Stimulated activated CD4-positive, alpha-beta T cell treated with anti-CD3 and anti-CD28 coated beads, Interleukin-4, amount 100 ng/mL, for 1 hour (primary cell): Measurements from ENCODE around the gene RSAD1.

Experiments
- DNase-seq: peaks from one replicate; pipeline ENCODE4 v3.0.0-alpha.2; 2020

Gene RSAD1

GRCh38 chr17:50478391-50479381 is at the start of gene RSAD1:
Gene RSAD1 (plus strand): TSS chr17:50478860. CDS start chr17:50478885, 25 bp downstream.
- peak; percentile 86 for DNase-seq

- DNase-seq, result no peak
Observed at GRCh38 chr17:50429793-50430192, 48.9 kb upstream of the RSAD1 start.

GRCh38 chr17:50430821-50431618 is 47.6 kb upstream of the RSAD1 start:
- DNase-seq, result no peak

DNA sequence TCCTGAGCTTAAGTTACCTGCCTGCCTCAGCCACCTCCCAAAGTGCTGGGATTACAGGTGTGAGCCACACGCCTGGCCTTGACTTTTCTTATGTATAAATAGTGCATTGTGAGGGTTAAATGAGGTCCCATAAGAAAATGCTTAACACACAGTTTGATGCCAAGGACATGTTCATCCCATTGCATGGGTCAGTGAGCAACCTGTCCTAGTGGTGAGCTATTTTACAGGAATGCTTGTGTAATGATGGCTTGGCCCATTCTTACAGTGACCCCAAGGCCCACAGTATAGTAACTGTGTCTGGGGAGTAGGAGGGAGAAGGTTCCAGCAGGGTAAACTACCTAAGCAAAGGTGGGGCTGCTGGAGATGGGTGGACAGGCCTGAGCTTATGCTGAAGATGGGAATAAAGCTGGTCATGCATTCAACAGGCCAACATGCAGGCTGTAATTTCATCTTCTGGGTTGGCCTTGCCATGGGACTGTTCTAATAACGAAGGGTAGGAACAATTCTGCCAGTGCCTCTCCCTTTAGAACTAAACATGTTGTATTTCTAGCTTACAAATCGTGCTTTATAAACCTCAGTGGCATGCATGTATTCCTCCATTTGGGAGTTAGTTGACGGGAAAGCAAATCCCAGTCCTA is 46.4 kb upstream of the RSAD1 start:
- DNase-seq, result no peak

DNA sequence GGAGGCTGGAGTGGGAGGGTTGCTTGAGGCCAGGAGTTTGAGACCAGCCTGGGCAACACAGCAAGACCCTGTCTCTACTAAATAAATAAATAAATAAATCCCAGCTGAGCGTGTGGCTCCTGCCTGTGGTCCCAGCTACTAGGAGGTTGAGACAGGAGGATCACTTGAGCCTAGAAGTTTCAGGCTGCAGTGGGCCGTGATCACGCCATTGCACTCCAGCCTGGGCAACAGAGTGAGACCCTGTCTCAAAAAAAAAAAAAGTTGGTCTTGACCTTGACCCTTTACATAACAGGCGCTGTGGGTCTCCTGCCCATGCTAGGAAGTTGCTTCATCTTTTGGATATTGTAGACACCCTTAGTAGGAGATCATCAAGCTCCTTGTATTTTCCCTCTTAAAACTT is 41.3 kb upstream of the RSAD1 start:
- no peak for DNase-seq

- DNase-seq, result no peak
Observed at GRCh38 chr17:50439008-50439407, 39.7 kb upstream of the RSAD1 start.

GRCh38 chr17:50440172-50440837 is 38.4 kb upstream of the RSAD1 start:
- DNase-seq, result no peak

DNA sequence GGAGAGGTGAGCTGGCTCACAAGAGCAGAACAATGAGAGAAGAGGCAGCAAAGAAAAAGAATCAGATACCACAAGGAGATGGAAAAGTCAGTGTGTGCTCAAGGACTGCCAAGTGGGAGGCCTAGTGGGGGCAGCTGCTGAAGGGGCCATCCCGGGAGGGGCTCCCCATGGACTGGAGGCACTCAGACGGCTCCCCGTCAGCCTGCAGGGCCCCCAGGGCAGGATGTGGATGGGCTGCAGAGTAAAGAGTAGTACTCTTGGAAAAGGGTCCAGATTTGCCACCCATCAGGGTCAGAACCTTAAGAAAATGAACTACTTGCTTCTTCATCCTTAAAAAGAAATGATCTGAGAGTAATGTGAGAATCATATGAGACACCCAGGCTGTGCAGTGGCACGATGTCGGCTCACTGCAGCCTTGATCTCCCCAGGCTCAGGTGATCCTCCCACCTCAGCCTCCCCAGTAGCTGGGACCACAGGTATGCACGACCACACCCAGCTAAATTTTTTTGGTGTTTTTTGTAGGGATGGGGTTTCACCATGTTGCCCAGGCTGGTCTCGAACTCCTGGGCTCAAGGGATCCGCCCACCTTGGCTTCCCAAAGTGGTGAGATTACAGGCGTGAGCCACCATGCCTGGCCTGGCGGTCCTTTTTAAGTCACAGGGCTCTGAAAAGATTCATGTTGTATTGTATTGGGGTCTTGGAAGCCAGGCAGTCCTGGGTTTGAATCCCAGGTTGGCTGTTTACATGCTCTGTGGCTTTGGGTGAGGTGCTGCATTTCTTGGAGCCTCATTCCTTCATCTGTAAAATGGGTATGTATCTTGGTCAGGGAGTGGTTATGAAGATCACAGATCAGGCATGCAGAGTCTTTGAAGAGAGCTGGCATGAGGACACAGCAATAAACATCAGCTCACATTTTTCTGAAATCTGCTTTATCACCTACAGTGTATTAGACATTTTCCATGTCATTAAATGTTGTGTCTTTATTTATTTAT is 37.5 kb upstream of the RSAD1 start:
- DNase-seq, result no peak

DNA sequence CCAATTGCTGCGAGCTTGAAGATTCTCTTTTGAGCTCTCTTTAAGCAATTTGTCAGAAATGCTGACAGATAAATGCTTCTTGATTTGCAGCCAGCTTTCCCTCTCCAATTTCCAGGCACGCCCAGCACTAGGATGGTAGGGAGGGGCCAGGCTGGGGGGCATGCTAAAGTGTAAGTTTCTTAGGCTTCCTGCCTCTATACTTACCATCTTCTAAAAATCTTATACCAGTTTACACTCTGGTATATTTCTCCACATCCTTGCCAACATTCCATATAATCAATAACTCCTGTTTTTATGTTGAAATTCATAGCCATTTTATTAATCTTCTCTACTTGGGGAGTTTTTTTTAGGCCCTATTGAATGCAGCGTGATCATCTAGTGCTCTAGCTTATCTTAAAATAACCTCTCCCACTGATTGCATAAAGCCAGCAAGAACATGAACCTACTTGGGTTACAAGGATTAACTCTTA is 35.1 kb upstream of the RSAD1 start:
- no peak for DNase-seq

DNA sequence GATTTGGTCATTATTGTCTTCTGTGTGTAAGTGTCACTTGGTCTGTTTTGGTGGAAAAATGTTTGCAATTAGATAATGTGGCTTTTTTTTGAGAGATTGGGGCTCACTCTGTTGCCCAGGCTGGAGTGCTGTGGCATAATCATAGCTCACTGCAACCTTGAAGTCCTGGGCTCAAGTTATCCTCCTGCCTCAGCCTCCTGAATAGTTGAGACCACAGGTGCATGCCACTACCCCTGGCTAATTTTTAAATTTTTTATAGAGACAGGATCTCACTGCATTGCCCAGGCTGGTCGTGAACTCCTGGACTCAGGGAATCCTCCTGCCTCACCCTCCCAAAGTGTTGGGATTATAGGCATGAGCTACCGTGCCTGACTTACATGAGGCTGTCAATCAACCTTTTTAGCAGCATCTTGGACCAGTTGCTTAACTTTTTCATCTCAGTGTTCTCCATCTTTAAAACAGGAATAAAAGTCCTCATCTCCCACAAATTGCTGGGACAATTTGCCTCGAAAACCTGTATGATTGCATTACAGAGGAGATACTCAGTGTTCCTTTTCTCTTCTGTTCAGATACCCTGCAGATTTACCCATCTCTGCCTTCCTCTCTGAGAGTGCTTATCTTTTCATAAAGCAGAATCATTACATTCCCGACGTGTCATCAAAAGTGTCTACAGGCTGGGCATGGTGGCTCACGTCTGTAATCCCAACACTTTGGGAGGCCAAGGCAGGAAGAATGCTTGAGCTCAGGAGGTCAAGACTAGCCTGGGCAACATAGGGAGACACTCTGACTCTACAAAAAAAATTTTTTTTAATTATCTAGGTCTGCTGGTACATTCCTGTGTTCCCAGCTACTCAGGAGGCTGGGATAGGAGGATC is 33.6 kb upstream of the RSAD1 start:
- no peak for DNase-seq

GRCh38 chr17:50445730-50446325 is 32.8 kb upstream of the RSAD1 start:
- no peak for DNase-seq

DNA sequence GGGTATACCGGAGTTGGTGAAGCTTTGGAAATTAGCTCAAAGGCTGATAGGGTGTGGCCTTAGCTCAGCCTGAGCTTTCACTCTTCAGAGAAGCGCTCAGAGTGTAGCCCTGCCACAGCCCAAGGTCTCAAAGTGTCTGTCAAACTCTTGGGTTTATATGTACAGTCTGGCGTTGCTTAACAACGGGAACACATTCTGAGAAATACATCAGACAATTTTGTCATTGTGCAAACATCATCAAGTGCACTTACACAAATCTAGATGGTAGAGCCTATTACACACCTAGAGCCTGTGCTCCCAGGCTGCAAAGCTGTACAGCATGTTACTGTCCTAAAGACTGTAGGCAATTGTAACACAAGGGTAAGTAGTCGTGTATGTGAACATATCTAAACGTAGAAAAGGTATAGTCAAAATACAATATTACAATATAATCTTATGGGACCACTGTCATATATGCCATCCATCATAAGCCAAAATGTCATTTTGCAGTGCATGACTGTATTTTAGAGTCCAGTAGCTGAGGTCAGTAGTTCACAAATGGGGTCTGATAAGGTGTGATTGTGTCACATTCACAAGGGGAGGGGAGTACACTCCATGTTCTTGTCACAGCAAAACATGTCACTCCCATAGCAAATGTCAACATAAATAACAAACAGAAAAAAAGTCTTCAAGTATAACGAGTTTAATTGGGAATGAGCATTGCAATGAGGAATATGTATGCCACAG is 30.6 kb upstream of the RSAD1 start:
- no peak for DNase-seq

DNA sequence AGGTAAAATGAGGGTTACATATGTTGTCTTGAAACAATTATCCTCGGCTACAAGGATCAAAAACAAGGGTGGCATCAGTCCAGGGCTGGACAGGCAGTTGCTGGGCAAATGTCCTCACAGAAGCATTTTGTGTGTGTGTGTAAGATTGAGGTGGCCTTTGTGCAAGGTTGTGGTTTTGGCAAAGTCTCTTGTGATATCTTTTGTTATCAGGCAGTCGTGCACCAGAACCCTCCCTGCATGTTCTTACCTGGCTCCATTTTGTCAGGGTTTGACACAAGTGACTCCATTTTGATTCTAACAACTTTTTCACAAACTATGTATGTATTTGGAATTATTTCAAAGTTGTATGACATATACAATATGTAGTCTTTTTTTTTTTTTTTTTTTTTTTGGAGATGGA is 30.0 kb upstream of the RSAD1 start:
- DNase-seq, result no peak

DNA sequence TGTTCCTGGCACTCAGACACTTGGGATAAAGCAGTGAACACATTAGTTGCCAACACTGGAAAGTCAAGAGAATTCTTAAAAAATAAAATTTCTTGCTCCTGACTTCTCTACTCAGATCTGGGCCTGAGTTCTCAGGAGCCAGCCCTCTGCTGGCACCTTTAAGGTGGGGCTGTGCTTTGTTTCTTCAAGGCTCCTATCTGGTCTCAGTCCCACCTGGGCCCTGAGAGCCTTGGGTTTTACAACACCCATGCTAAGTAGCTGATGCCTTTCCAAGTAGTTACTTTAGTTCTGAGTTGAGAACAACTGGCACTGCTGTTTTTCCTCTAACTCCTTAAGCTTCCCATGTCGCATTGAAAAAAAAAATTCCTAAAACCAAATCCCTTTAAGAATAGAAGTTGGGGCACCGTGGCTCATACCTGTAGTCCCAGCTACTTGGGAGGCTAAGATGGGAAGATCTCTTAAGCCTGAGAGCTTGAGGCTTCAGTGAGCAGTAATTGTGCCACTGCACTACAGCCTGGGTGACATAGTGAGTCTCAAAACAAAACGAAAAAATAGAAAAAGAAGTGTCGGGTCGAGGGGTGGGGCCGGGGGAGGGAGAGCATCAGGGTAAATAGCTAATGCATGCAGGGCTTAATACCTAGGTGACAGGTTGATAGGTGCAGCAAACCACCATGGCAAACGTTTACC is 26.6 kb upstream of the RSAD1 start:
- DNase-seq, result no peak

DNA sequence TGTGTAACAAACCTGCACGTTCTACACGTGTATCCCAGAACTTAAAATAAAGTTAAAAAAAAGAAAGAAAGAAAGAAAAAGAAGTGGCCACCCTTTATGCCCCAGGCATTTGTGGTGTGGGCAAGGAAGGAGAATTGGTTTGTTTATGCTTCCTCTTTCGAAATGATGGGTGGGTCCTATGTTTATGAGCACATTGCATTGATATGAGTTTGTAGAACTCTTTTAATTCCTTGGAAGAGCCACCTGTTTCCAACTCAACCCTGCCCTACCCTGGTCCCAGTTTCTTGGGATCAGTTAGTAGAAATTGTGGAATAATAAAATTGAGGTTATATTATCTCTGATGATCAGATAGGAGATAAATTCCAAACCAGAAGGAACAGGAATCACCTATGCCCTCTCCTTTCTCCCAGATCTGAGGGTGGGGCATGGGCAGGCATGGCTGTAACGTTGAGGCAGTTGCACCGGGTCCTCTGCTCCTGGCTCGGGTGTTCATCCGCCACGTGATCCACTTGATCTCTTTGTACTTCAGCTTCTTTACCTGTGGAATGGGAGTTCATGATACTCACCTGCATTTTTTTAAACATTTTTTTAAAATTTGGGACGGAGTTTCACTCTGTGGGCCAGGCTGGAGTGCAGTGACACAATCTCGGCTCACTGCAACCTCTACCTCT is 25.9 kb upstream of the RSAD1 start:
- no peak for DNase-seq

GRCh38 chr17:50453901-50454300 is 24.8 kb upstream of the RSAD1 start:
- no peak for DNase-seq

- DNase-seq, result no peak
Observed at GRCh38 chr17:50457621-50458020, 21.0 kb upstream of the RSAD1 start.

GRCh38 chr17:50458270-50458669 is 20.4 kb upstream of the RSAD1 start:
- DNase-seq, result no peak
